GM11168 (cell line): ENCODE measurements around the gene DEF6.
"Not testable (repeated sequence)": the region's sequence is repeated elsewhere in the genome, so short reads cannot be mapped to it uniquely, and the experiment has no call there.

Experiments used
- in situ Hi-C: fragments of 300-500 bp; cut with MboI; formaldehyde crosslinking; loops from one replicate; pipeline ENCODE4 v1.12.0; 2022; ENCODE audit warnings: low sequenced_read_pairs; ENCODE audit not compliant: unreplicated experiment

Gene DEF6

DNA sequence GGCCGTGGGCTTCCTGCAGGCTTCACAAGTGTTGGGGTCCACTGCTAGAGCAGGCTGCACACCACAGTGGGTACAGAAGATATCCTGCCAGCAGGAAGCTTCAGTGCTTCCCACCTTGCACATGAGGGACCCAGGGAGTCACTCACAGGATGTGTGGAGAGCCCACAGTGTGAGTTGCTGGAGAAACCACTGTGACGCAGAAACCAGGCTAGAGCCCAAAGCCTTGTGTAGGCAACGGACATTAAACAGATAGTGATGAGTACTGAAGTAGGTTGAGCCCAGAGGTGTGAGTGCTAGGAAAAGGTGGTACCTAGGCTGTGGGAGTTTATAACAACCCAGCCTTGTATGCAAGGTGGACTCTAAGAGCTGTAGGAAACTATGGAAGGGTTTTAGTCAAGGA lies 18.9 kb upstream of the DEF6 start:
- in situ Hi-C loops = no loop called here

DNA sequence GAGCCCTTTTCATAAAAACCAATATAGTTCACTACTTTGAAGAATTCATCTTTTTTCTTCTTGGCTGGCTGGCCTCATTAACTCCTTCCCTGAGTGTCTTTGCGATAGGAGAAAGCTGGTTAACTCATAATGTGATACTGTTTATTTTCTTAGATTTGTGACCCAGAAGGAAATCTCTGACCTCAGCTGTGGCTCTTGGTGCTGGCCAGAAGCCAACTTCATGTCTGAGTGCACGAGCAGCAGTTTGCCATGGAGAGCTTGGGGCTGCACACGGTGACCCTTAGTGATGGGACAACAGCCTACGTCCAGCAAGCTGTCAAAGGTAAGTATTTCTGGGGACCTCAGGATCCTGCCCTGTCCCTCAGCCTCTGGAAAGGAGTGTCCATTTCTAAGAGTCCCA lies 16.7 kb upstream of the DEF6 start:
- in situ Hi-C loops = no loop called here

DNA sequence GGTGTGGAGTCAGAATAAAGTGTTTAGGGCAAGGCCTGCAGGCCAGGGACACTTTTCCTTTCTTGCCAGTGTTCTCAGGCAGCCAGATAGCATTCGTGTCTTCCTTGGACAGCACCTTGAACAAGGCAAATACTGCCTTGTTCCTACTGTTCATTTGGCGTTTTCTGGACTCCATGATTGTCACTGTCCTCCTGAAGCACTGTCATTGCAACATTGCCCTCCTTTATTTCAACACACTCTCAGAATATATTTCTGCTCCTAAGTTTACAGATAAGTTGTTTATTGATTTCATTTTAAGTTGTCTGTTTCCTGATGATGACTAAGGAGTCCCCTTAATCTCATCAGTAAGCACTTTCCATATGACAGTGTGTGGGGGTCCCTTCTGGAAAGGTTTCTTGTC lies 15.1 kb upstream of the DEF6 start:
- in situ Hi-C loops = no loop called here

DNA sequence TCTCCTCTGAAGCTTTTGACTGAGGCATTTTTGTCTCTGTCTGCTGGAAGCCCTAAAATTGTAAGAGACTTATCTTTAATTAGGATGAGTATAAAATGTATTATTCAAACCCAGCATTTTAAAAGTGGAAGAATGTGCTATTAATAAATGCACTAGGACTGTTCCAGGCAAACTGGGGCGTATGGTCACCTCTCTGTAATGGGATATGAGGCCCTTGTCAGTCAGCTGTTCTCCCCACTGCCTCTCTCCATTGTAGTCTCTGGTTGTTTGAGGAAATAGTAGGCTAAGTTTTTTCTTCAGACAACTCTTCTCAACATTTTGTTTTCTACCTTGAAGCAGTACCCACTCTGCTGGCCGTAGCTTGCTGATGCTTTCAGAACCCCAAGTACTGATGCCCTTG lies 14.3 kb upstream of the DEF6 start:
- in situ Hi-C loops = no loop called here

DNA sequence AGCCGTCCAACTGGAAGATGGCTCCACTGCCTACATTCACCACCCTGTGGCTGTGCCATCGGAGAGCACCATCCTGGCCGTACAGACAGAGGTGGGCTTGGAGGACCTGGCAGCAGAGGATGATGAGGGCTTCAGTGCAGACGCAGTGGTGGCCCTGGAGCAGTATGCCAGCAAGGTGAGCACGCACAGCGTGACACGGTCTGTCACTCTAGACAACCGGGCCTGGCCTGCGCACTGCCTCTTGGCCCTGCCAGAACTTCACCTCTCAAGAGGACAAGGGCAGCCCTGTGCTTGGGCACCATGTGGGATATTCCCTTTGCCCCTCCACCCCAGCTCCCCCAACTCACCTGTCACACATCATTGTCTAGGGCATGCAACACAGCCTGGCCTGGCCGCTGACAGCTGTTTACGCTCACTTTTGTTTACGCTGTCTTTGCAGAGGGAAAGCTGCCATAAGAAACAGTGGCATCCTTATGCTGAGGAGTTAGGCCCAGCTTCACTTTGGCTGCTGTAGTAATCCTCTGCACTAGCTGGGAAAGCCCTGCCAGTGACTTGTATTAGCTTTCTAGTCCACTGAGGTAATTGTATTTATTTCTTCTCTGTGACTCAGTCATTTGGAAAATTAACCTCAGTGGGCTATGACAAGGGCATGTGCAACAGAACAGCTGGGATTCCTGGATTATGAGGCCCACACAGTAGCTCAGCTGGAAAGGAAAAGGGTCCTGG lies 9.8 kb upstream of the DEF6 start:
- in situ Hi-C loops = no loop called here

DNA sequence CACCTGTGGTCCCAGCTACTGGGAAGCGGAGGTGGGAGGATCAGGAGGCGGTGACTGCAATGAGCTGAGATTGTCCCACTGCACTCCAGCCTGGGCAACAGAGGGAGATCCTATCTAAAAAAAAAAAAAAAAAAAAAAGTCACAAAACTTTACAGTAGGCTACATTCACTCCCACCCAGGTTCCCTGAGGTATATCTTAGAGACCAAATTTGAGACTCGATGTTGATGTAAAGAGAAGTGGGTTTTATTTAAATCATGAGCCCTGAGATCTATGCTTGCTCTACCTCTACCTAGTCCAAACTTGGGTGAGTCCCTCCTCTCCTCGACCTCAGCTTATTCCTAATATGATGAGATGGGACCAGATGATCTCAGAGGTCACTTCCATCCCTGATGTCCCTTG lies 8.8 kb upstream of the DEF6 start:
- in situ Hi-C loops = no loop called here

DNA sequence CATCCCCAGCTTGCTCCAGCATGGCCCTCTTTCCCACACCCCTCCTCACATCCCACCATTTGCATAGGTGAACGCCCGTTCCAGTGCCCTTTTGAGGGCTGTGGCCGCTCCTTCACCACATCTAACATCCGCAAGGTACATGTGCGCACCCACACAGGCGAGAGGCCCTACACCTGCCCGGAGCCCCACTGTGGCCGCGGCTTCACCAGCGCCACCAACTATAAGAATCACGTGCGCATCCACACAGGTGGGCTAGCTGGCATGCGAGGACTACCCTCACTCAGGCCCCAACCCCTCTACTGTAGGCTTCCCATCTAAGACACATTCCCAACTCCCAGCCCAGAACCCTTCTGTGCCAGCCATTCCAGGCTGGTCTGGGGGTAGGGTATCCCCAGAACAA lies 6.1 kb upstream of the DEF6 start:
- in situ Hi-C loops = no loop called here

DNA sequence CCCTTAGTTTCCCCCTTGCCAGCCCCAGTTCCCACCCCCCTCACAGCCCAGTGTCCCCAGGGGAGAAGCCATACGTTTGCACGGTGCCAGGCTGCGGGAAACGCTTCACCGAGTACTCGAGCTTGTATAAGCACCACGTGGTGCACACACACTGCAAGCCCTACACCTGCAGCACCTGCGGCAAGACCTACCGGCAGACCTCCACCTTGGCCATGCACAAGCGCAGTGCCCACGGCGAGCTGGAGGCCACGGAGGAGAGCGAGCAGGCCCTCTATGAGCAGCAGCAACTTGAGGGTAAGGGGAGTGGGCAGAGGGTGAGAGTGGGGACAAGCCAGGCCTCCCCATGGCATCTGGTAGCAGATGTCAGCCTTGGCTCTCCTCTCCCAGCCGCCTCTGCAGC lies 5.1 kb upstream of the DEF6 start:
- in situ Hi-C loops = no loop called here

DNA sequence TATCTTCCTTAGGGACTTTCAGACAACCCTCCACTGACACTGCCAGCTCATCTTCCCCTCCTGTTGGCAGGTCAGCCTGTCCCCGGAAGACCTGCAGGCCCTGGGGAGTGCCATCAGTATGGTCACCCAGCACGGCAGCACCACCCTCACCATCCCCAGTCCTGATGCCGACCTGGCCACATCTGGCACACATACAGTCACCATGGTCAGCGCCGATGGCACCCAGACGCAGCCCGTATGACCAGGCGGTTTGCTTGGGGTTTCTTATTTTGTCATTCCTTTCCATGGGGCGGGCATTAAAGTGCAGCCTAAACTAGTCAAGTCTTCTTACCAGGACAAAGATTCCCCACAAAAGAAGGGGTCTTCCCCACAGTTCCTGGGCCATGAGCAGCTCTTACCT lies 3.9 kb upstream of the DEF6 start:
- in situ Hi-C loops = no loop called here

DNA sequence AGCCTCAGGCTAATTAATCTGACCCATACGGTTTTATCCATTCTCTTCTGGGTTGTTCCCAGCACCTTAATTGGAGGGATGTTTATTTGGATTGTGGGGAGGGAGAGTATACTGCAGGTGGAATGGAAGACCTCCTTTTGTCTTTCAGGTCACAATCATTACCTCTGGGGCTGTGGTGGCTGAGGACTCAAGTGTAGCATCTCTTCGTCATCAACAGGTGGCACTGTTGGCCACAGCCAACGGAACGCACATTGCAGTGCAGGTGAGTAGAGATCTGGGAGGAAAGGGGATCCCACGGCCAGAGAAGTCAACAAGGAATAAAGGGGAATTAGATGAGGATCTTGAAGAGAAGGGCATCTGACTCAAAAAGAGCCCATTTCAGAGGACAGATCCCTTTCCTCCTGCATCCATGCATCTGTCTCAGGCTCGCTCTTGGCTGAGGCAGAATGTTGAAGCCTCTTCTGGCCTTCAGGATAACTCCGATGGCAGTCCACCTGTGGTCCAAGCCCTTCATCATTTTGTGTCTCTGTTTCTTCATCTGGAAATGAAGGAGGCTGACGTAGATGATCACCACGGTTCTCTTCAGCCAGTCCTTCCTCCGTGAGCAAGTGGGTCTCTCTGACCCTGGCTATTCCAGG lies 3.2 kb upstream of the DEF6 start:
- in situ Hi-C loops = no loop called here

DNA sequence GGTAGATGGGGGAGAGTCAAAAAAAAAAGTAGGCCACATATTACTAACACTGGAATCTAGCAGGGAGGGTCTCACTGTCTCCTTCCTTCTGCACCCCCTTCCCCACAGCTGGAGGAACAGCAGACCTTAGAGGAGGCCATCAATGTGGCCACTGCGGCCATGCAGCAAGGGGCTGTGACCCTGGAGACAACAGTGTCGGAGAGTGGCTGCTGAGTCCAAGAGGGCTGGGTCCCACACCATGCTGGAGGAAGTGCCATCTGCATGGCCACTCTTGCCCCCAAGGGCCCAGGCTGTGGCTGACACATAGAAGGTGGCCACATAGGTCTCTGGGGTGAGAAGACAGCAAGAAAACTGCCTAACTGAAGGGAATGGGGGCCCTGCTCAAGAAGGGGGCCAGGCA lies 2.6 kb upstream of the DEF6 start:
- in situ Hi-C loops = no loop called here

DNA sequence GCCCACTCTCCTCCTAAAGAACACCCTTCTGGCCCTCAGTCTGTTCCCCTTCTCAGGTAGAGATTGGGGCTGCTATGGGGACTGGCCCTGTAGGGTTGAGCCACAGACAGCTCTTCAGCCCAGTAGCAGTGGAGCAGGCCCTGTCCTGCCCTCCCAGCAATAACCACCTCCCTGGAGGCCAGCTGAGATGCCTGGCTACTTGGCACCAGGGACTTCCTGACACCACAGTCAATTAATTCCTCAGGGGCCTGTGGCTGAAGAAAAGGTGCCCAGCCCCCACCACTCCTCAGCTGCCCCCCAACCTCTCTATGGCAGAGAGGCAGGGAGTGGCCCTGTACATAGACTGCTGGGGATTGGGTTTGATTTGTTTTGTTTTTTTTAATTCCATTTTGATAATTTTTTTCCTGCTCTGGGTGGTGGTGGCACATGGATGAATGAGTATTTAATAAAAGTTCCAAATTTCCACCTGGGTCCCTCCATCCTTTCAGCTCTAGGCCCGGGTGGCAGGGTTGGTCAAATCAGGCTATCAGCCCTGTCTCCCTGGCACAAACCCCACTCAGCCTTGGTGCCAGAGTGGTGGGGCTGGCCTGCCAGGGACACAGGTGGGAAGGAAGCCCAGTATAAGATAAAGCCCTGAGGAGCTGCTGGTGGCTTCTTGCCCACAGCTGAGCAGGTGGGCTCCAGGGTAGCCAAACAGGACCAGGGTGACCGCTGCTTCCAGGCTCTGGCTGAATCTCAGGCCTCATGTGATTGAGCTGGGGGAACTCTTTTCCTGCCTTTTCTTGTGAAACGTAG lies 1.9 kb upstream of the DEF6 start:
- in situ Hi-C loops = no loop called here

DNA sequence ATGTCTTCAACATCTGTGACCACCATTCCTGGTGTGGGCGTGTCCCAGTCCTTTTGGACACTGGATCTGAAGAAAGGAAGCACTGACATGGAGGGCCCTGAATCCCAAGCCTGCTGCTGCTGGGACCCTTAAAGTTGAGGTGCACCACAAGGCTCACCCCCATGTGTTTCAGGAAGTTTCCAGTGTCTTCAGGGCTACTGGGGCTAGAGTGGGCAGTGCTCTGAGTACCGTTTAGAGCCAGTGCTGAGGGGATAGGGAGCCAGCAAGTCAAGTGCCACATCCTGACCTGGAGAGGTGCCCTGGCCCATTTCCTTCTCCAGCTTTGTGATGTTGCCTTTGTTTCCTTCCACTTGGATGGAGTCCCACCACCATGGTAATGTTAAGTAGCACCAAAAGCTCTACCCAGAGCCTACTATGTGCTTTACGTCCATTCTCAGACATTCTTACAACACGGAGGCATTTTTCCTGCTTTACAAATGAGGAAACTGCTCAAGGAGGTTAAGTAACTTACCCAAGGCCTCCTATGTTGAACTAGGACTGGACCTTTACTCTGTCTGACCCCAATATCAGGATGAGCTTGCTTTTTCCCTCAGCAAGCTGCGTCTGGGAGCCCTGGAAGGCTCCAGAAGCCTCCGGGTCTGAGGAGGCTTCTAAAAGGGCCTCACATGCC lies 552 bp upstream of the DEF6 start:
- in situ Hi-C loops = no loop called here

DNA sequence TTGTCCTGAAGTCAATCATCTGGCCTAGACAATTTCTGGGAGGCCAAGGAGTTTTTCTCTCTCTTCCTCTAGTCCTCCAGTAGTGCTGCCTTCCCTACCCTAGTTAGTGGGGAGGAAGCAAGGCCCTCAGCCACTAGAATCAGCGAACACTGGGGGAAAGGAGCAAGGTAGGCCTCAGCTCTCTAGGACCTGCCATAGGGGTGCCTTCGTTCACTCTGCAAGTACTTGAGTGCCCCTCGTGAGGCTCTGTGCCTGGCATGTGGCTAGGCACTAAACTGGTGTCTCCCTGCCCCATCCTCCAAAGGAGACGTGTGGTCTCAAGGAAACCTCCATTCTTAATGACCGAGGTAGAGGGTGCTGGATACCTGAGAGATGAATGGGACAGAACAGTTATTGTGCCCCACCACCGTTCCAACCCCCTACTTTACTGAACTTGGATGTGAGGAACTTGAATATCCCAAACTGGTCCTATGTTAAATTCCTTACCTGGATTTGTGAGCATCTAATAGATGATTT lies 1.1 kb downstream of the DEF6 start:
- in situ Hi-C loops = no loop called here

DNA sequence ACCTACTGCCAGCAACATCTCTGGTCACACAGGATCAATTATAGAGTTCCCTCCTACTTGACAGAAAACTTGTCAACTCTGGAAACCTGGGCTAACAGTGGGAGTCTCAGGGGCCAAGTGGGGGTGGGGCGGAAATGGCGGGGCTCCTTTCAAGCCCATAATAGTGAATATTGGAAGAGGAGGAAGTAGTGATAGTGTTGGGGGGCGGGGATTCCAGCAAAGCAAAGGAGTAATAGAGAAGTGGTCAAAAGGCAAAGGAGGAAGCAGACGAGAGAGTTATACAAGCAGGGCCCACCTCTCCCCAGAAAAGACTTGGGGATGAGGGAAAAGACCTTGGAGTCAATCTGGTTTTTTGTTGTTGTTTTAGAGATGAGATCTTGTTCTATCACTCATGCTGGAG lies 2.1 kb downstream of the DEF6 start:
- in situ Hi-C loops = no loop called here

DNA sequence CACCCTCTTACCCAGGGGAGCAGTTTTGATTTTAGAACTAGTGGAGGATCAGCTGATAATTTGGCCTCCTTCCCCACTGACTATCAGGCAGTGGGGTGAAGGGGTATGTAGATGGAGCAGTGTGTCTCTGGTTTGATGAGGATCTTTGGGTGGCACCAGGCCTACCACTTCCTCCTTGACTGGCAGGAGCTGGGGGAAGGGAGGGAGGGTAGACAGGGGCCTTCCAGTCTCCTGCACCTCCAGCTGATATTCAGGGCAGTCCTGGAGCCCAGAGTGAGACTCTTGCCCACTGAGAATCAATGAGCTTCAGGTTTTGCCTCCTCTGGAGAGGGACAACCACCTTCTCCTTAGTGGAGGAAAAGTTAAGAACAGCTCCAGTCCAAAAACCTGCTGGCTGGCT lies 3.2 kb downstream of the DEF6 start:
- in situ Hi-C loops = no loop called here

DNA sequence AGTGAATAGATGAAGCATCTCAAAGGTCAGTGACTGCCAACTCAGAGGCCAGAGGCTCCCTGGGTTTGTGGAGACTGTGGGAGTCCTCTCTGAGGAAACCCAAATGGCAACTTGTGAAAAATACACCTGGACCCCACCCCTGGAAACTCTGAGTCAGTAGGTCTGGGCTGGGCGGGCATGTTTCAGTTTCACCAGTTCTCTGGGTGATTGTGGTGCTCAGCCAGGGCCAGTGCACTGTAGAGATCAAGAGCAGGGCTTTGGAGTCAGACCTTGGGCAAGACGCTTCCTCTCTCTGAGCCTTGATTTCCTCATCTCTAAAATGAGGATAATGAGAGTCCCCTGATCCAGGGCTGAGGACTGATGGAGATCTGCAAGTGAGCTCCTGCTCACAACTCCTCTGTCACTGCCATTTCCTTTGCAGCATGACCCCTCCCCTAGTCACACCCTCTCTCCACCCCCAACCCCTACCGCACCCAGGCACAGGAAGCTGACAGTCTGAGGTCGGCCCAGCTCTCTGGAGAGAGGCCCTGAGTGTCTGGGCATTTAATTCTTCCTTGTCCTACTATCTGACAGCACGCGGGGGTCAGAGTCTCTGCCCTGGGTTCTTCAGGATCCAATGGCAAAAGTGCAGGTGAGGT lies 5.1 kb downstream of the DEF6 start:
- in situ Hi-C loops = no loop called here

DNA sequence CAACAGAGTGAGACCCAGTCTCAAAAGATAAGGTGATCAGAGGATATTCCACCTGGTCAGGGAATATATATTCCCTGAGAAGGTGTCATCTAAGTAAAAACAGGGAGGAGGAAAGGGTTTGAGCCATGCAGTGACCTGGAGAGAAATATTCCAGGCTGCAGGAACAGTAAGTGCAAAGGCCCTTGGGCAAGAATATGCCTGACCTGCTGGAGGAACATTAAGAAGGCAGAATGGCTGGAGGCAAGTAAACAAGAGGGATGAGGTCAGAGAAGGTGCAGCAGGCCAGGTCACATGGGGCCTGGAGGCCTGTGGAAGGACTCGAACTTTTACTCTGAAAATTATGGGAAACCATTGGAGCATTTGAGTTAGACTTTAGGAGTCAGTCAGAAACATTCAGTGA lies 6.7 kb downstream of the DEF6 start:
- in situ Hi-C loops = no loop called here

DNA sequence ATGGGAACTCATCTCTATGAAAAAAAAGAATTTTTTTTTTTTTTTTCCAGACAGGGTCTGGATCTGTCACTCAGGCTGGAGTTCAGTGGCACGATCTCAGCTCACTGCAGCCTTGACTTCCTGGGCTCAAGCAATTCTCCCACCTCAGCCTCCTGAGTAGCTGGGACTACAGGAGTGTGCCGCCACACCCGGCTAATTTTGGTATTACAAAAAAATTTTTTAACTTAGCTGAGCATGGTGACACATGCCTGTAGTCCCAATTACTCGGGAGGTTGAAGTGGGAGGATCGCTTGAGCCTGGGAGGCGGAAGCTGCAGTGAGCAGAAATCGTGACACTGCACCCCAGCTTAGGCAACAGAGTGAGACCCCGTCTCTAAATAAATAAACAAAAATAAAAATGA lies 7.5 kb downstream of the DEF6 start:
- in situ Hi-C loops = no loop called here

DNA sequence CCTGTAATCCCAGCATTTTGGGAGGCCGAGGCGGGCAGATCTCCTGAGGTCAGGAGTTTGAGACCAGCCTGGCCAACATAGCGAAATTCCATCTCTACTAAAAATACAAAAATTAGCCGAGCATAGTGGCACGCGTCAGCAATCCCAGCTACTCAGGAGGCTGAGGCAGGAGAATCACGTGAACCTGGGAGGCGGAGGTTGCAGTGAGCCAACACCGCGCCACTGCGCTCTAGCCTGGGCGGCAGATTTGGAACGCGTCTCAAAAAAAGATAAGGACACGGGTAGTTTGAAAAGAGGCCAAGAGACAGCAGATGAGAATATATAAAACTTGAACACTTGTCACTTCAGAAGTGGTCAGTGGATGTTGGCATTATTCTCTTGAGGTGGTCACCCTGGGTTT lies 9.5 kb downstream of the DEF6 start:
- in situ Hi-C loops = not testable (repeated sequence)
